T-helper 1 cell treated with Interleukin-12 subunit alpha and Interleukin-12 subunit beta and Interleukin-4 antibody, amounts not matched to agents 30 μg/mL and 1 μg/mL, for 36 hours (primary cell): ENCODE results near the gene CLCN7.

ENCODE experiments used
- H3K27ac Mint-ChIP-seq: one replicate; pipeline ENCODE4 v1.8.0; 2021; ENCODE audit warnings: mild to moderate bottlenecking, mixed read lengths
- H3K27me3 Mint-ChIP-seq: one replicate; pipeline ENCODE4 v1.8.0; 2021; ENCODE audit warnings: low read depth, mixed read lengths
- H3K36me3 Mint-ChIP-seq: one replicate; pipeline ENCODE4 v1.8.0; 2021; ENCODE audit warnings: low read depth, mixed read lengths
- H3K4me1 Mint-ChIP-seq: one replicate; pipeline ENCODE4 v1.8.0; 2021; ENCODE audit warnings: low read depth, mixed read lengths
- H3K4me3 Mint-ChIP-seq: one replicate; pipeline ENCODE4 v1.8.0; 2021; ENCODE audit warnings: mild to moderate bottlenecking, moderate library complexity, mixed read lengths
- H3K9me3 Mint-ChIP-seq: one replicate; pipeline ENCODE4 v1.8.0; 2021; ENCODE audit warnings: mixed read lengths

CLCN7 gene

GRCh38 chr16:1466054-1466453 is 8.8 kb downstream of the CLCN7 start:
- H3K27me3 Mint-ChIP-seq, result no peaks in the 10 kb centered on the region
- H3K4me3 Mint-ChIP-seq, result no peak overlapping the region
- peaks cover 6% of the 10 kb centered on the region for H3K4me1 Mint-ChIP-seq
- H3K36me3 Mint-ChIP-seq, result no peaks in the 10 kb centered on the region
- no peaks in the 10 kb centered on the region for H3K9me3 Mint-ChIP-seq
- no peak overlapping the region for H3K27ac Mint-ChIP-seq

GRCh38 chr16:1465567-1465915 is 9.3 kb downstream of the CLCN7 start:
- no peak overlapping the region for H3K27ac Mint-ChIP-seq
- H3K36me3 Mint-ChIP-seq, result no peaks in the 10 kb centered on the region
- no peaks in the 10 kb centered on the region for H3K27me3 Mint-ChIP-seq
- H3K4me1 Mint-ChIP-seq, result peaks cover 4% of the 10 kb centered on the region
- no peak overlapping the region for H3K4me3 Mint-ChIP-seq
- H3K9me3 Mint-ChIP-seq, result no peaks in the 10 kb centered on the region

GRCh38 chr16:1464894-1465566 is 9.8 kb downstream of the CLCN7 start:
- no peak overlapping the region for H3K27ac Mint-ChIP-seq
- no peaks in the 10 kb centered on the region for H3K9me3 Mint-ChIP-seq
- no peaks in the 10 kb centered on the region for H3K27me3 Mint-ChIP-seq
- H3K4me3 Mint-ChIP-seq, result no peak overlapping the region
- peaks cover 2% of the 10 kb centered on the region for H3K4me1 Mint-ChIP-seq
- H3K36me3 Mint-ChIP-seq, result no peaks in the 10 kb centered on the region

- Mint-ChIP-seq H3K4me1 (no peaks in the 10 kb centered on the region), H3K27ac (no peak overlapping the region), H3K27me3 (no peaks in the 10 kb centered on the region), H3K36me3 (no peaks in the 10 kb centered on the region), H3K4me3 (no peak overlapping the region), H3K9me3 (no peaks in the 10 kb centered on the region)
Measured at GRCh38 chr16:1464196-1464893, 10.5 kb downstream of the CLCN7 start.

- Mint-ChIP-seq H3K4me3 (no peak overlapping the region), H3K27me3 (no peaks in the 10 kb centered on the region), H3K36me3 (no peaks in the 10 kb centered on the region), H3K9me3 (no peaks in the 10 kb centered on the region), H3K4me1 (no peaks in the 10 kb centered on the region), H3K27ac (no peak overlapping the region)
Measured at GRCh38 chr16:1461146-1461545, 13.7 kb downstream of the CLCN7 start.

- Mint-ChIP-seq H3K4me3 (no peak overlapping the region), H3K9me3 (no peaks in the 10 kb centered on the region), H3K27me3 (no peaks in the 10 kb centered on the region), H3K4me1 (no peaks in the 10 kb centered on the region), H3K36me3 (no peaks in the 10 kb centered on the region), H3K27ac (no peak overlapping the region)
Measured at GRCh38 chr16:1460602-1461138, 14.2 kb downstream of the CLCN7 start.

- no peak overlapping the region for H3K27ac Mint-ChIP-seq
- no peaks in the 10 kb centered on the region for H3K4me1 Mint-ChIP-seq
- H3K27me3 Mint-ChIP-seq, result no peaks in the 10 kb centered on the region
- no peaks in the 10 kb centered on the region for H3K9me3 Mint-ChIP-seq
- H3K36me3 Mint-ChIP-seq, result no peaks in the 10 kb centered on the region
- H3K4me3 Mint-ChIP-seq, result no peak overlapping the region
Measured at GRCh38 chr16:1459967-1460366, 14.9 kb downstream of the CLCN7 start.

GRCh38 chr16:1458977-1459341 is 15.9 kb downstream of the CLCN7 start:
- no peaks in the 10 kb centered on the region for H3K4me1 Mint-ChIP-seq
- H3K9me3 Mint-ChIP-seq, result no peaks in the 10 kb centered on the region
- H3K27me3 Mint-ChIP-seq, result no peaks in the 10 kb centered on the region
- H3K27ac Mint-ChIP-seq, result no peak overlapping the region
- no peaks in the 10 kb centered on the region for H3K36me3 Mint-ChIP-seq
- no peak overlapping the region for H3K4me3 Mint-ChIP-seq

GRCh38 chr16:1458336-1458976 is 16.4 kb downstream of the CLCN7 start:
- H3K36me3 Mint-ChIP-seq, result no peaks in the 10 kb centered on the region

GRCh38 chr16:1457489-1458245 is 17.2 kb downstream of the CLCN7 start:
- Mint-ChIP-seq H3K4me3 (no peak overlapping the region), H3K27me3 (no peaks in the 10 kb centered on the region), H3K4me1 (no peaks in the 10 kb centered on the region), H3K9me3 (no peaks in the 10 kb centered on the region), H3K36me3 (no peaks in the 10 kb centered on the region), H3K27ac (no peak overlapping the region)

More at GRCh38 chr16:1458336-1458976, 16.4 kb downstream of the CLCN7 start:
- H3K27me3 Mint-ChIP-seq, result no peaks in the 10 kb centered on the region
- no peak overlapping the region for H3K4me3 Mint-ChIP-seq
- H3K27ac Mint-ChIP-seq, result no peak overlapping the region
- H3K4me1 Mint-ChIP-seq, result no peaks in the 10 kb centered on the region
- H3K9me3 Mint-ChIP-seq, result no peaks in the 10 kb centered on the region

GRCh38 chr16:1456951-1457350 is 17.9 kb downstream of the CLCN7 start:
- Mint-ChIP-seq H3K27ac (no peak overlapping the region), H3K36me3 (no peaks in the 10 kb centered on the region), H3K27me3 (no peaks in the 10 kb centered on the region)

GRCh38 chr16:1455190-1456171 is 19.3 kb downstream of the CLCN7 start:
- no peaks in the 10 kb centered on the region for H3K4me1 Mint-ChIP-seq
- H3K27ac Mint-ChIP-seq, result no peak overlapping the region
- no peaks in the 10 kb centered on the region for H3K9me3 Mint-ChIP-seq
- H3K27me3 Mint-ChIP-seq, result no peaks in the 10 kb centered on the region
- no peak overlapping the region for H3K4me3 Mint-ChIP-seq
- no peaks in the 10 kb centered on the region for H3K36me3 Mint-ChIP-seq

More at GRCh38 chr16:1456951-1457350, 17.9 kb downstream of the CLCN7 start:
- Mint-ChIP-seq H3K9me3 (no peaks in the 10 kb centered on the region), H3K4me1 (no peaks in the 10 kb centered on the region), H3K4me3 (no peak overlapping the region)

- H3K27me3 Mint-ChIP-seq, result no peaks in the 10 kb centered on the region
- no peak overlapping the region for H3K27ac Mint-ChIP-seq
- H3K4me3 Mint-ChIP-seq, result no peak overlapping the region
- H3K4me1 Mint-ChIP-seq, result no peaks in the 10 kb centered on the region
- no peaks in the 10 kb centered on the region for H3K9me3 Mint-ChIP-seq
- H3K36me3 Mint-ChIP-seq, result no peaks in the 10 kb centered on the region
Measured at GRCh38 chr16:1454561-1454960, 20.3 kb downstream of the CLCN7 start.
